OCI-LY7 (cell line): ENCODE results near the gene DHRS7B.

Experiments
- CTCF ChIP-seq: fragments of 200-600 bp; sonication (generic); conservative IDR thresholded peaks from 2 replicates; pipeline ENCODE4 v1.5.1; 2014; ENCODE audit warnings: mild to moderate bottlenecking, antibody characterized with exemption, low read length, moderate library complexity, mixed read lengths
- EZH2phosphoT487 ChIP-seq: fragments of 200-600 bp; sonication (generic); IDR thresholded peaks from 2 replicates; pipeline ENCODE4 v1.6.1; 2018; ENCODE audit warnings: low read depth, borderline replicate concordance, mild to moderate bottlenecking, mixed run types, antibody characterized with exemption, low read length, moderate library complexity, mixed read lengths

GRCh38 chr17:21199311-21199710 is 72.5 kb downstream of the DHRS7B start:
- no peak for TF ChIP-seq CTCF
- no peak for TF ChIP-seq EZH2phosphoT487
